HepG2 (cell line): Measurements from ENCODE around the gene CCND2. TPM values are rescaled to one million over a fixed set of nuclear protein-coding genes. Genes with fewer than 3 reads are reported as not detected.

Experiments
- ASH2L ChIP-seq: fragments of 300-600, 200-600 bp; sonication (generic); IDR thresholded peaks from 2 replicates; pipeline ENCODE4 v1.7.0; 2017; ENCODE audit warnings: low read depth, mild to moderate bottlenecking, moderate library complexity, mixed read lengths, low read length; ENCODE audit not compliant: insufficient read length
- CHD2 ChIP-seq: IDR thresholded peaks from 2 replicates; pipeline ENCODE4 v1.6.1; 2011; ENCODE audit warnings: low read depth, low read length, improper control_type of control experiment
- CREB1 ChIP-seq, 2 experiments: fragments of 450-650 bp in 1 of 2; IDR thresholded peaks; 2 replicates each; pipeline ENCODE4 v1.6.1; 2016 to 2017; ENCODE audit warnings: control low read depth in 1 of 2, mild to moderate bottlenecking in 1 of 2, missing compliant biosample characterization in 1 of 2, missing genetic modification characterization in 1 of 2
- GABPA ChIP-seq, 2 experiments: IDR thresholded peaks; 2 replicates each; pipeline ENCODE4 v1.6.1; 2011 to 2016; ENCODE audit warnings: low read depth in 2 of 2, low read length in 1 of 2, missing biosample characterization in 1 of 2, missing genetic modification characterization in 1 of 2
- GFI1 ChIP-seq: sonication (generic); formaldehyde crosslinking; IDR thresholded peaks from 2 replicates; pipeline ENCODE4 v1.5.0; 2020; ENCODE audit warnings: missing genetic modification reagents, mild to moderate bottlenecking, borderline replicate concordance
- HES4 ChIP-seq: sonication (generic); formaldehyde crosslinking; IDR thresholded peaks from 2 replicates; pipeline ENCODE4 v1.9.0; 2021; ENCODE audit warnings: mild to moderate bottlenecking, missing genetic modification reagents, borderline replicate concordance
- HNF4G ChIP-seq, 2 experiments: sonication (generic) in 1 of 2; formaldehyde crosslinking in 1 of 2; IDR thresholded peaks; 2 replicates each; pipeline versions ENCODE4 v1.4.0 to v1.6.1; 2011 to 2020; ENCODE audit warnings: borderline replicate concordance in 2 of 2, low read depth in 2 of 2, mild to moderate bottlenecking in 2 of 2, low read length in 1 of 2, missing genetic modification reagents in 1 of 2, moderate library complexity in 1 of 2
- KLF12 ChIP-seq: sonication (generic); formaldehyde crosslinking; IDR thresholded peaks from 2 replicates; pipeline ENCODE4 v1.4.0; 2020; ENCODE audit warnings: missing genetic modification reagents, borderline replicate concordance
- MED8 ChIP-seq: sonication (generic); formaldehyde crosslinking; IDR thresholded peaks from 2 replicates; pipeline ENCODE4 v1.8.1; 2023; ENCODE audit warnings: mild to moderate bottlenecking, missing genetic modification reagents; ENCODE audit not compliant: insufficient replicate concordance
- NFYC ChIP-seq: IDR thresholded peaks from 2 replicates; pipeline ENCODE4 v1.6.1; 2016; ENCODE audit warnings: missing genetic modification reagents, missing compliant biosample characterization
- NR2F2 ChIP-seq: IDR thresholded peaks from 2 replicates; pipeline ENCODE4 v1.6.1; 2012; ENCODE audit warnings: low read depth, inconsistent platforms, borderline replicate concordance
- PATZ1 ChIP-seq: sonication (generic); formaldehyde crosslinking; IDR thresholded peaks from 2 replicates; pipeline ENCODE4 v1.4.0; 2020; ENCODE audit warnings: missing genetic modification reagents
- POLR2A ChIP-seq, 2 experiments: IDR thresholded peaks; 2 replicates each; pipeline ENCODE4 v1.6.1; 2011; ENCODE audit warnings: low read depth in 2 of 2, low read length in 2 of 2, mild to moderate bottlenecking in 1 of 2, moderate library complexity in 1 of 2; ENCODE audit not compliant: insufficient read depth in 1 of 2
- RNF2 ChIP-seq: fragments of 450-650 bp; conservative IDR thresholded peaks from 2 replicates; pipeline ENCODE4 v1.6.1; 2016; ENCODE audit warnings: low read depth
- SALL2 ChIP-seq: sonication (generic); formaldehyde crosslinking; IDR thresholded peaks from 2 replicates; pipeline ENCODE4 v1.8.1; 2023; ENCODE audit warnings: mild to moderate bottlenecking, missing genetic modification reagents, inconsistent platforms
- SKI ChIP-seq: fragments of 450-650 bp; IDR thresholded peaks from one replicate; pipeline ENCODE4 v1.6.1; 2018; ENCODE audit warnings: mild to moderate bottlenecking; ENCODE audit not compliant: partially characterized antibody
- ZNF180 ChIP-seq: sonication (generic); formaldehyde crosslinking; IDR thresholded peaks from 2 replicates; pipeline ENCODE4 v1.4.0; 2020; ENCODE audit warnings: low read depth, missing genetic modification reagents, borderline replicate concordance
- ZNF776 ChIP-seq: sonication (generic); formaldehyde crosslinking; IDR thresholded peaks from 2 replicates; pipeline ENCODE4 v1.4.0; 2020; ENCODE audit warnings: mild to moderate bottlenecking, missing genetic modification reagents
- ZSCAN25 ChIP-seq: sonication (generic); formaldehyde crosslinking; IDR thresholded peaks from 2 replicates; pipeline ENCODE4 v1.8.0; 2022; ENCODE audit warnings: mild to moderate bottlenecking, missing genetic modification reagents
- polyA plus RNA-seq, 8 experiments: library from polyadenylated mRNA; depleted of rRNA in 3 of 8; stranded (reverse) in 7 of 8; unstranded in 1 of 8; fragments of >200 nt; fragmentation: Illumina TruSeq in 4 of 8; extraction: Trizol in 4 of 8; gene quantifications; 2 replicates each; pipeline versions ENCODE4 v1.2.1 to v1.2.3, GENCODE V29; 2011 to 2016; ENCODE audit warnings: low read depth in 4 of 8, missing spikeins in 1 of 8, mixed read lengths in 1 of 8; ENCODE audit not compliant: insufficient read depth in 1 of 8
- total RNA-seq, 5 experiments: library from RNA; depleted of rRNA; stranded (reverse); fragments of >200 nt; fragmentation: Illumina TruSeq; extraction: Trizol; gene quantifications; 2 replicates each; pipeline ENCODE4 v1.2.3, GENCODE V29; 2016; ENCODE audit warnings: low read depth in 1 of 5
- TF ChIP-seq, protein P1 (sequence below): sonication (generic); formaldehyde crosslinking; IDR thresholded peaks from 2 replicates; pipeline ENCODE4 v1.8.0; 2023; ENCODE audit warnings: mild to moderate bottlenecking, missing genetic modification reagents
- TF ChIP-seq, protein P2 (sequence below): sonication (generic); formaldehyde crosslinking; IDR thresholded peaks from 2 replicates; pipeline ENCODE4 v1.5.0; 2020; ENCODE audit warnings: missing genetic modification reagents

The CCND2 gene
- total and polyA plus RNA-seq, 2 of the 13 experiments (the other 11 are each of a cell fraction or from before 2014, with no cell fraction given): 0.61 to 1.4 TPM

DNA sequence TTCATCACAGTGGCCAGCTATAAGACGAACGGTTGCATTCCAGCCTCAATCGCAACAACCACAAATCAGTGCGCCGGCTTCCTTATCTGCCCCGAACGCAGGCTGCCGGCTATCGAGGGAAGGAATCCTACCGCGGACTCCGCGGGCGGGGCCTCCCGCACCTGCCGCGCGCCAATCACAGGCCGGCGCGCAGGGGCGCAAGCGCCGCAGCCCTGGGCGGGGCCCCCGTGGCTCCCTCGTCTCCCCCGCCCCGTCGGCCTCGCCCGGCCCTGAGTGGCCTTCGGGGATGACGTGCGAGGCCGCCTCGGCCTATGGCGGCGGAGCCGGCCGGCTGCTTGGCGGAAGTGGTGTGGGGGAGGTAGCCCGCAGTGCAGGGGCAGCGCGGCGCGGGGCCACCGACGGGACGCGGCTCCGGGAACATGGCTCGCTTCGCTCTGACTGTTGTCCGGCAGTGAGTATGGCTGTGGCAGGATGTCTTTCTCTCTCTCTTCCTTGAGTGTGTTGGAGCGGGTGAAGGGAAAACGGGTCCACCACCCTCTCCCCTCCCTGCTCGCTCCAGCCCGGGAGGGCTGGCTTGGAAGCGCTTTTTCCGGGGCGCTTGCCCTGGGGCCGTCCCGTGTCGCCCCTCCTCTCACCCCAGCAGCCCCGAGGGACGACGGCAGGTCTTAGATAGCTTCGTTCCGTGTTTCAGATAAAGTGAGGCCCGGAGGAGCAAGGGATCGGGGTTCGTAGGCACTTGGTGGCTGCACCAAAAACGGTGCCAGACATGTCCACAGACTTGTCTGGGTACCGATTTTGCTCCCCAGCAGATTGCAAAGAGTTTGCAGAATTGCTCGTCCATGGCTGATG lies 47.5 kb downstream of the CCND2 start, which contains the start of gene TIGAR (continued):
- TF ChIP-seq PATZ1 (peak; percentile 70; the same call in 1 of the 2 replicates), GFI1 (peak; percentile 93; the same call in 1 of the 2 replicates), HES4 (peak; percentile 60; the same call in 1 of the 2 replicates), ZSCAN25 (CRISPR knock-in tag) (peak; percentile 94), RNF2 (peak; percentile 80), ZNF776 (CRISPR knock-in tag) (no peak), SKI (peak; percentile 47), KLF12 (CRISPR knock-in tag) (peak; percentile 86), CREB1 (IDR thresholded peaks at IDR 0.05) (peak; percentile 77; the same call in 1 of the 2 replicates), CREB1 (CRISPR knock-in tag; IDR thresholded peaks at IDR 0.05) (no peak; the same call in 1 of the 2 replicates), NFYC (CRISPR knock-in tag) (peak; percentile 84), POLR2A (IDR thresholded peaks at IDR 0.05; ENCODE audit: insufficient read depth in 1 of 2, low read depth in 2 of 2, low read length in 2 of 2) (peak; percentile 85 to 88), ASH2L (peak; percentile 91), GABPA (IDR thresholded peaks at IDR 0.05; ENCODE audit: low read depth, low read length) (peak; percentile 63), GABPA (CRISPR knock-in tag; IDR thresholded peaks at IDR 0.05; ENCODE audit: low read depth) (peak; percentile 60; the same call in 1 of the 2 replicates), HNF4G (IDR thresholded peaks at IDR 0.05; ENCODE audit: borderline replicate concordance, low read depth, low read length) (0 out of 2 replicates have a peak, but pooled peaks have one; percentile 6), HNF4G (CRISPR knock-in tag; IDR thresholded peaks at IDR 0.05; ENCODE audit: borderline replicate concordance, low read depth) (no peak), SALL2 (CRISPR knock-in tag) (peak; percentile 61; the same call in 1 of the 2 replicates), ZNF180 (CRISPR knock-in tag) (no peak), CHD2 (peak; percentile 31; the same call in 1 of the 2 replicates), MED8 (CRISPR knock-in tag) (peak; percentile 28), NR2F2 (peak; percentile 47; the same call in 1 of the 2 replicates)
- TF ChIP-seq, protein P1, sequence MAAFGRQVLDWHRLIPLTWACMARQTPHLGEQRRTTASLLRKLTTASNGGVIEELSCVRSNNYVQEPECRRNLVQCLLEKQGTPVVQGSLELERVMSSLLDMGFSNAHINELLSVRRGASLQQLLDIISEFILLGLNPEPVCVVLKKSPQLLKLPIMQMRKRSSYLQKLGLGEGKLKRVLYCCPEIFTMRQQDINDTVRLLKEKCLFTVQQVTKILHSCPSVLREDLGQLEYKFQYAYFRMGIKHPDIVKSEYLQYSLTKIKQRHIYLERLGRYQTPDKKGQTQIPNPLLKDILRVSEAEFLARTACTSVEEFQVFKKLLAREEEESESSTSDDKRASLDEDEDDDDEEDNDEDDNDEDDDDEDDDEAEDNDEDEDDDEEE (CRISPR knock-in tag): peak; percentile 61; the same call in 1 of the 2 replicates
- TF ChIP-seq, protein P2, sequence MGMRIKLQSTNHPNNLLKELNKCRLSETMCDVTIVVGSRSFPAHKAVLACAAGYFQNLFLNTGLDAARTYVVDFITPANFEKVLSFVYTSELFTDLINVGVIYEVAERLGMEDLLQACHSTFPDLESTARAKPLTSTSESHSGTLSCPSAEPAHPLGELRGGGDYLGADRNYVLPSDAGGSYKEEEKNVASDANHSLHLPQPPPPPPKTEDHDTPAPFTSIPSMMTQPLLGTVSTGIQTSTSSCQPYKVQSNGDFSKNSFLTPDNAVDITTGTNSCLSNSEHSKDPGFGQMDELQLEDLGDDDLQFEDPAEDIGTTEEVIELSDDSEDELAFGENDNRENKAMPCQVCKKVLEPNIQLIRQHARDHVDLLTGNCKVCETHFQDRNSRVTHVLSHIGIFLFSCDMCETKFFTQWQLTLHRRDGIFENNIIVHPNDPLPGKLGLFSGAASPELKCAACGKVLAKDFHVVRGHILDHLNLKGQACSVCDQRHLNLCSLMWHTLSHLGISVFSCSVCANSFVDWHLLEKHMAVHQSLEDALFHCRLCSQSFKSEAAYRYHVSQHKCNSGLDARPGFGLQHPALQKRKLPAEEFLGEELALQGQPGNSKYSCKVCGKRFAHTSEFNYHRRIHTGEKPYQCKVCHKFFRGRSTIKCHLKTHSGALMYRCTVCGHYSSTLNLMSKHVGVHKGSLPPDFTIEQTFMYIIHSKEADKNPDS (CRISPR knock-in tag): no peak
